ENCODE results near the gene CCDC157.
A peak's percentile ranks its signal among the peaks of the same experiment; 100 is the strongest.

CCDC157 gene

GRCh38 chr22:30351226-30351625 is 5.6 kb upstream of the CCDC157 start:
- DNase-seq (ENCODE audit: low spot score in 2 of 2) (no peak), ATAC-seq (ENCODE audit: low read depth) (no peak)
- H3K27me3 Mint-ChIP-seq: no peaks in the 10 kb centered on the region
- peaks cover 27% of the 10 kb centered on the region for H3K36me3 Mint-ChIP-seq
- peaks cover 39% of the 10 kb centered on the region for H3K4me1 Mint-ChIP-seq
- H3K4me3 Mint-ChIP-seq: no peak overlapping the region
- no peaks in the 10 kb centered on the region for H3K9me3 Mint-ChIP-seq
- peak overlapping the region; percentile 45 for H3K27ac Mint-ChIP-seq

GRCh38 chr22:30354644-30355043 is 2.2 kb upstream of the CCDC157 start:
- Mint-ChIP-seq H3K27ac (peak overlapping the region; percentile 99), H3K4me3 (peak overlapping the region; percentile 0), H3K27me3 (no peaks in the 10 kb centered on the region), H3K9me3 (no peaks in the 10 kb centered on the region), H3K36me3 (peaks cover 25% of the 10 kb centered on the region), H3K4me1 (peaks cover 41% of the 10 kb centered on the region)
- ATAC-seq (ENCODE audit: low read depth) (no peak), DNase-seq (ENCODE audit: low spot score in 2 of 2) (no peak)

- ATAC-seq (ENCODE audit: low read depth): peak; percentile 5
- Mint-ChIP-seq H3K4me1 (peaks cover 33% of the 10 kb centered on the region), H3K27me3 (no peaks in the 10 kb centered on the region), H3K9me3 (no peaks in the 10 kb centered on the region), H3K36me3 (peaks cover 17% of the 10 kb centered on the region), H3K27ac (peak overlapping the region; percentile 99), H3K4me3 (peak overlapping the region; percentile 92)
- no peak for DNase-seq (ENCODE audit: low spot score in 2 of 2)
Observed at GRCh38 chr22:30357236-30357570, 396 bp downstream of the CCDC157 start.

GRCh38 chr22:30357650-30358215 is 926 bp downstream of the CCDC157 start:
- ATAC-seq (ENCODE audit: low read depth) (no peak), DNase-seq (ENCODE audit: low spot score in 2 of 2) (no peak)
- Mint-ChIP-seq H3K27ac (peak overlapping the region; percentile 99), H3K36me3 (peaks cover 14% of the 10 kb centered on the region), H3K4me1 (peaks cover 30% of the 10 kb centered on the region), H3K4me3 (peak overlapping the region; percentile 92), H3K27me3 (no peaks in the 10 kb centered on the region), H3K9me3 (no peaks in the 10 kb centered on the region)

DNA sequence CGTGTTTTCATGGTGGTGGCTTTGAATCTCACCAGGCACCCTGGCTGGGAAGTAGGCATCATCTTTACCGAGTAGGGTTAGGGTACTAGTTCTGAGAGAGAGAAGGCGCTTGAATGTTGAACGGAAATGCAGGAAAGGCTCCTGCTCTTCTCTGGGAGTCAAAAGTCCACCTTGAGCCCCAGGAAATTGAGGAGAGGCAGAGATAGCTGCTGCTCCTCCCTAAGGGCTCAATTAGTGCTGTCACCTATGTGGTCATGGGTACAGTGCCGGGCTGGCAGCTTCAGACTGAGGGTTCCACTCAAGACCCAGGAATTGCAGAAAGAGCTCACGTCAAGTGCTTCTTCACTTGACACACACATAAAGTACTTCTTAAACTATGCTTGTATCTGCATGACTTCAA is 1.7 kb downstream of the CCDC157 start:
- Mint-ChIP-seq H3K27ac (peak overlapping the region; percentile 90), H3K4me3 (no peak overlapping the region), H3K4me1 (peaks cover 30% of the 10 kb centered on the region), H3K9me3 (no peaks in the 10 kb centered on the region), H3K36me3 (peaks cover 14% of the 10 kb centered on the region), H3K27me3 (no peaks in the 10 kb centered on the region)
- ATAC-seq (ENCODE audit: low read depth) (no peak), DNase-seq (ENCODE audit: low spot score in 2 of 2) (no peak)

GRCh38 chr22:30361916-30362650 is 5.3 kb downstream of the CCDC157 start:
- H3K4me1 Mint-ChIP-seq: peaks cover 6% of the 10 kb centered on the region
- no peaks in the 10 kb centered on the region for H3K9me3 Mint-ChIP-seq
- ATAC-seq (ENCODE audit: low read depth) (no peak), DNase-seq (ENCODE audit: low spot score in 2 of 2) (no peak)
- H3K36me3 Mint-ChIP-seq: no peaks in the 10 kb centered on the region
- no peak overlapping the region for H3K4me3 Mint-ChIP-seq
- no peaks in the 10 kb centered on the region for H3K27me3 Mint-ChIP-seq
- no peak overlapping the region for H3K27ac Mint-ChIP-seq

DNA sequence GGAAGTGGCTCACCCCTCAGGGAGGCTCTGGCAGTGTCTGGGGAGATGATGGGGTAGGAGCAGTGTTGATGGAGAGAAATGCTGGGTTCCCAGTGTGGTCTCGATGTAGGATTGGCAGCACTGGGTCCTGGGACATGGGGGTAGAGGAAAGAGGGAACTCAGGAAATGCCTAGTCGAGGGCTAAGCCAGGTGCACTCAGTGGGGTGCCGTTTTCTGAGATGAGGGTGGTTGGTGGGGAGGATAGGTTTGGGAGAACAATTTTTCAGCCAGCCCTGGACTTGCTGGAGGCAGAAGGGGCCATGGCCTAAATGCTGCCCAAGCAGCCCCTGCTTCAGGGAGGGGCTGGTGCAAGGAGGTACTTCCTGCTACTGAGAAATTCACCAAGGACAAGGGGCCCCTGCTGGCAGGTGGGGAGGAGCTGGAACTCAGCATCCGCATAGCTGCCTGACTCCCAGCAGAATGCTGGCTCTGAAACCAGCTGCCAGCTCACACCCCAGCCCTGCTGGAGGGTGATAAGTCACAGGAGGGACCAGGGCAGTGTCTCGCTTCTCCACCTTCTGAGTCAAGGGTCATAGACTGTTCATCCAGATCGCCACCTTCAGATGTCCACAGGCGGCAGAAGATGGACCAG is 6.0 kb downstream of the CCDC157 start:
- Mint-ChIP-seq H3K4me3 (no peak overlapping the region), H3K27me3 (no peaks in the 10 kb centered on the region), H3K9me3 (no peaks in the 10 kb centered on the region), H3K27ac (no peak overlapping the region), H3K4me1 (peaks cover 3% of the 10 kb centered on the region), H3K36me3 (no peaks in the 10 kb centered on the region)
- DNase-seq (ENCODE audit: low spot score in 2 of 2): no peak
- ATAC-seq (ENCODE audit: low read depth): no peak

DNA sequence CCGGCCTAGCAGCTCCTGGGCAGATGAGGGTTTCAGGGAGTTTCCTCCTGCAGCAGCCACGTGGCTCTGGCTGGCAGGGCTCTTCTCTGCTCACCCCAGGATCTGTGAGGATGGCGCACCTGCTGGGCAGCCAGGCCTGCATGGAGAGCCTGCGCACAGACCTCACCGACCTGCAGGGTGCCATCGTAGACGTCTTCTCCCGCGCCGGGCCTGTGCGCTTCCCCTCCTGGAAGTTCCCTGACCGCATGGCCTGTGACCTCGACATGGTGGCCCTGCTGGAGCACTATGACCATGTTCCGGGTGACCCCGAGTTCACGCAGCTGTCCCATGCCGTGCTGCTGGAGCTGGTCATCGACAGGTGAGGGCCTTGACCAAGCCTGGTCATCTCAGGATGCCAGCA is 9.1 kb downstream of the CCDC157 start:
- DNase-seq (ENCODE audit: low spot score in 2 of 2) (no peak), ATAC-seq (ENCODE audit: low read depth) (no peak)
- Mint-ChIP-seq H3K4me3 (no peak overlapping the region), H3K9me3 (no peaks in the 10 kb centered on the region), H3K36me3 (peaks cover 2% of the 10 kb centered on the region), H3K4me1 (no peaks in the 10 kb centered on the region), H3K27ac (no peak overlapping the region), H3K27me3 (no peaks in the 10 kb centered on the region)

DNA sequence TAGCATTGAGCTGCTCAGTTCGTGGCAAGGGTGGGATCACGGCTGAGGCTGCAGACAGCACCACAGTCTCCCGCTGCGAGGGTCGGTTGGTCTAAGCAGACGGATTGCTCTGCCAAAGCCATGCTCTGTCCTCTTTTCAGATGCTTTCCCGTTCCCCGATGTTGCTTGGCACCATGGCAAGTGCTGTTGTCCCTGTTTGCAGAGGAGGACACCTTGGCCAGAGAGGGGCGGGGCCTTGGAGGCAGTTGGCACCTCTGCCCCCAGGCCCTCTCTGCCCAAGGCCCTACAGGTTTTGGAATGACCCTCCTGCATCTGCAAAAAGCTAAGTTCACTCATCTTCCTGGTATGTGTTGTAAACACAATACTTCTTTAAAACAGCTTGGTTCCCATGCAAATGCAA is 11.6 kb downstream of the CCDC157 start:
- no peaks in the 10 kb centered on the region for H3K9me3 Mint-ChIP-seq
- no peaks in the 10 kb centered on the region for H3K27me3 Mint-ChIP-seq
- no peak overlapping the region for H3K4me3 Mint-ChIP-seq
- no peak for DNase-seq (ENCODE audit: low spot score in 2 of 2)
- peaks cover 2% of the 10 kb centered on the region for H3K36me3 Mint-ChIP-seq
- H3K27ac Mint-ChIP-seq: peak overlapping the region; percentile 38
- no peak for ATAC-seq (ENCODE audit: low read depth)
- no peaks in the 10 kb centered on the region for H3K4me1 Mint-ChIP-seq

GRCh38 chr22:30370641-30371230 is 13.9 kb downstream of the CCDC157 start:
- H3K36me3 Mint-ChIP-seq: peaks cover 2% of the 10 kb centered on the region
- no peaks in the 10 kb centered on the region for H3K4me1 Mint-ChIP-seq
- ATAC-seq (ENCODE audit: low read depth): no peak
- H3K27ac Mint-ChIP-seq: no peak overlapping the region
- H3K9me3 Mint-ChIP-seq: no peaks in the 10 kb centered on the region
- no peak for DNase-seq (ENCODE audit: low spot score in 2 of 2)
- H3K4me3 Mint-ChIP-seq: no peak overlapping the region
- no peaks in the 10 kb centered on the region for H3K27me3 Mint-ChIP-seq

GRCh38 chr22:30371321-30371720 is 14.5 kb downstream of the CCDC157 start:
- ATAC-seq (ENCODE audit: low read depth) (no peak), DNase-seq (ENCODE audit: low spot score in 2 of 2) (no peak)
- Mint-ChIP-seq H3K27me3 (no peaks in the 10 kb centered on the region), H3K4me3 (no peak overlapping the region), H3K4me1 (no peaks in the 10 kb centered on the region), H3K9me3 (no peaks in the 10 kb centered on the region), H3K27ac (no peak overlapping the region), H3K36me3 (peaks cover 2% of the 10 kb centered on the region)

DNA sequence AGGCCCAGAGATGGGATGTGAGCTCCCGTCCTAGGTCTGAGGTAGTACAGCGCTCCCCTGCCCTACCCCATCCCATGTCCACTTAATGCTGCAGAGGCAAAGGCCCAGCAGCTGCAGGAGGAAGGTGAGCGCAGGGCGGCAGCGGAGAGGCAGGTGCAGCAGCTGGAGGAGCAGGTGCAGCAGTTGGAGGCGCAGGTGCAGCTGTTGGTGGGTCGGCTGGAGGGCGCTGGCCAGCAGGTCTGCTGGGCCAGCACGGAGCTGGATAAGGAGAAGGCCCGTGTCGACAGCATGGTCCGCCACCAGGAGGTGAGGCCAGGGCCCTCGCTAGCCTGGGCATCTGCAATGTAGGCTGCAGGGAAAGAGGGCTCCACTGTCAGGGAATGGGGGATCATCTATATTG is 15.2 kb downstream of the CCDC157 start:
- no peaks in the 10 kb centered on the region for H3K27me3 Mint-ChIP-seq
- H3K9me3 Mint-ChIP-seq: no peaks in the 10 kb centered on the region
- H3K36me3 Mint-ChIP-seq: peaks cover 2% of the 10 kb centered on the region
- H3K4me3 Mint-ChIP-seq: no peak overlapping the region
- ATAC-seq (ENCODE audit: low read depth) (no peak), DNase-seq (ENCODE audit: low spot score in 2 of 2) (no peak)
- H3K4me1 Mint-ChIP-seq: no peaks in the 10 kb centered on the region
- H3K27ac Mint-ChIP-seq: no peak overlapping the region

DNA sequence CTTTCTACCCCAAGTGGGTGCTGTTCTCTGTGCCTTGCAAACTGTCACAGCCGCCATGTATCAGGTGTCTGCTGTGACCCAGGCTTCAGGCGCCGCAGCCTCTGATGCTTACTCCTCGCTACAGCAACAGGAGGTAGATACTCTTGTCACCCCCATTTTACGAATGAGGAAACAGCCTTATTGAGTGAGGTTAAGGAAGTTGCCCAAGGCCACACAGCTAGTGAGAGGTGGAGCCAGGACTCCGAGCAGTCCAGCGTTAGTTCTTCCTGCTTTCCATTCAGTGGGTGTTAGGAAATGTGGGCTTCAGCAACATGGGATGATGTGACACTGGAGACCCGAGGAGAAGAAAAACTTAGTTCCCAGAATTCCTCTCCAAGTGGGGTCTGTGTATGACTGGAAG is 16.1 kb downstream of the CCDC157 start:
- H3K27ac Mint-ChIP-seq: no peak overlapping the region
- no peaks in the 10 kb centered on the region for H3K27me3 Mint-ChIP-seq
- no peak overlapping the region for H3K4me3 Mint-ChIP-seq
- no peaks in the 10 kb centered on the region for H3K4me1 Mint-ChIP-seq
- no peaks in the 10 kb centered on the region for H3K9me3 Mint-ChIP-seq
- ATAC-seq (ENCODE audit: low read depth) (no peak), DNase-seq (ENCODE audit: low spot score in 2 of 2) (no peak)
- peaks cover 2% of the 10 kb centered on the region for H3K36me3 Mint-ChIP-seq

Measured in memory B cell (primary cell).